HepG2 (cell line): Measurements from ENCODE around the gene PPP1R18. TPM values are rescaled to one million over a fixed set of nuclear protein-coding genes. Genes with fewer than 3 reads are reported as not detected.
A peak's percentile ranks its signal among the peaks of the same experiment; 100 is the strongest.

ENCODE experiments used
- ATF6 ChIP-seq: sonication (generic); formaldehyde crosslinking; conservative IDR thresholded peaks from 2 replicates; pipeline ENCODE4 v1.4.0; 2020; ENCODE audit warnings: missing genetic modification reagents
- DMTF1 ChIP-seq: sonication (generic); formaldehyde crosslinking; IDR thresholded peaks from 2 replicates; pipeline ENCODE4 v1.4.0; 2020; ENCODE audit warnings: mild to moderate bottlenecking, missing genetic modification reagents
- HNF1B ChIP-seq: sonication (generic); formaldehyde crosslinking; IDR thresholded peaks from 2 replicates; pipeline ENCODE4 v1.5.1; 2020; ENCODE audit warnings: mild to moderate bottlenecking, moderate library complexity, missing genetic modification reagents
- PCBP2 ChIP-seq: fragments of 200-400 bp; formaldehyde crosslinking; optimal IDR thresholded peaks from 2 replicates; pipeline ENCODE3; 2018; ENCODE audit warnings: low read length, low read depth; ENCODE audit not compliant: poor library complexity, severe bottlenecking
- PREB ChIP-seq: sonication (generic); formaldehyde crosslinking; IDR thresholded peaks from 2 replicates; pipeline ENCODE4 v1.4.0; 2020; ENCODE audit warnings: missing genetic modification reagents
- SOX5 ChIP-seq: IDR thresholded peaks from 2 replicates; pipeline ENCODE4 v1.6.1; 2016; ENCODE audit warnings: borderline replicate concordance
- TEF ChIP-seq: sonication (generic); formaldehyde crosslinking; IDR thresholded peaks from 2 replicates; pipeline ENCODE4 v1.5.0; 2020; ENCODE audit warnings: missing genetic modification reagents
- THAP8 ChIP-seq: sonication (generic); formaldehyde crosslinking; IDR thresholded peaks from 2 replicates; pipeline ENCODE4 v1.5.1; 2020; ENCODE audit warnings: missing genetic modification reagents, mild to moderate bottlenecking, borderline replicate concordance
- ZNF121 ChIP-seq: sonication (generic); formaldehyde crosslinking; IDR thresholded peaks from 2 replicates; pipeline ENCODE4 v1.5.0; 2020; ENCODE audit warnings: mild to moderate bottlenecking, missing genetic modification reagents
- ZNF350 ChIP-seq: sonication (generic); formaldehyde crosslinking; IDR thresholded peaks from 2 replicates; pipeline ENCODE4 v1.4.0; 2020; ENCODE audit warnings: mild to moderate bottlenecking, low read depth, missing genetic modification reagents, borderline replicate concordance
- ZNF451 ChIP-seq: sonication (generic); formaldehyde crosslinking; IDR thresholded peaks from 2 replicates; pipeline ENCODE4 v1.5.0; 2020; ENCODE audit warnings: mild to moderate bottlenecking, missing genetic modification reagents
- ZNF710 ChIP-seq: sonication (generic); formaldehyde crosslinking; IDR thresholded peaks from 2 replicates; pipeline ENCODE4 v1.5.0; 2020; ENCODE audit warnings: mild to moderate bottlenecking, missing genetic modification reagents, borderline replicate concordance
- polyA plus RNA-seq, 8 experiments: library from polyadenylated mRNA; depleted of rRNA in 3 of 8; stranded (reverse) in 7 of 8; unstranded in 1 of 8; fragments of >200 nt; fragmentation: Illumina TruSeq in 4 of 8; extraction: Trizol in 4 of 8; gene quantifications; 2 replicates each; pipeline versions ENCODE4 v1.2.1 to v1.2.3, GENCODE V29; 2011 to 2016; ENCODE audit warnings: low read depth in 4 of 8, missing spikeins in 1 of 8, mixed read lengths in 1 of 8; ENCODE audit not compliant: insufficient read depth in 1 of 8
- total RNA-seq, 5 experiments: library from RNA; depleted of rRNA; stranded (reverse); fragments of >200 nt; fragmentation: Illumina TruSeq; extraction: Trizol; gene quantifications; 2 replicates each; pipeline ENCODE4 v1.2.3, GENCODE V29; 2016; ENCODE audit warnings: low read depth in 1 of 5

The PPP1R18 gene
- total and polyA plus RNA-seq, 2 of the 13 experiments (the other 11 are each of a cell fraction or from before 2014, with no cell fraction given), result 4.9 to 9.2 TPM

GRCh38 chr6:30646450-30647241 is 39.8 kb downstream of the PPP1R18 start, which contains the start of gene C6orf136 (continued):
- no peak for TF ChIP-seq PCBP2
- no peak for TF ChIP-seq ZNF350
- TF ChIP-seq ZNF451 (CRISPR knock-in tag), result no peak; the same call in 1 of the 2 replicates
- TF ChIP-seq ATF6 (CRISPR knock-in tag), result 0 out of 2 replicates have a peak, but pooled peaks have one; percentile 25
- no peak; the same call in 1 of the 2 replicates for TF ChIP-seq ZNF710
- peak; percentile 21 for TF ChIP-seq HNF1B
- TF ChIP-seq THAP8 (CRISPR knock-in tag), result peak; percentile 6; the same call in 1 of the 2 replicates
- TF ChIP-seq ZNF121 (CRISPR knock-in tag), result no peak
- TF ChIP-seq DMTF1 (CRISPR knock-in tag), result 0 out of 2 replicates have a peak, but pooled peaks have one; percentile 15
- no peak for TF ChIP-seq PREB (CRISPR knock-in tag)
- no peak for TF ChIP-seq TEF (CRISPR knock-in tag)
- no peak for TF ChIP-seq SOX5 (CRISPR knock-in tag)
